A549 (cell line): Measurements from ENCODE around the gene TEAD2.

Experiments used
- CHD2 ChIP-seq: fragments of 150-350 bp; IDR thresholded peaks from 2 replicates; pipeline ENCODE4 v1.6.1; 2014; ENCODE audit warnings: low read length; ENCODE audit not compliant: partially characterized antibody
- EP300 ChIP-seq, 2 experiments: fragments of >200 bp; sonication (Bioruptor Twin); formaldehyde crosslinking; IDR thresholded peaks; 2 replicates in 1 of 2; 3 replicates in 1 of 2; pipeline ENCODE4 v1.6.1; 2016 to 2017
- FOSL2 ChIP-seq, 2 experiments: fragments of 450-650 bp in 1 of 2; fragments of >200 bp in 1 of 2; sonication (Bioruptor Twin) in 1 of 2; formaldehyde crosslinking; IDR thresholded peaks; 2 replicates each; pipeline versions ENCODE4 v1.5.0 to v1.6.1; 2016 to 2020; ENCODE audit warnings: mild to moderate bottlenecking in 1 of 2, moderate library complexity in 1 of 2
- KDM5A ChIP-seq: fragments of 200-600 bp; sonication (generic); IDR thresholded peaks from 2 replicates; pipeline ENCODE4 v1.6.1; 2016; ENCODE audit warnings: antibody characterized with exemption, mild to moderate bottlenecking
- MAFK ChIP-seq: fragments of 450-650 bp; IDR thresholded peaks from 2 replicates; pipeline ENCODE4 v1.6.1; 2014; ENCODE audit not compliant: partially characterized antibody
- NR3C1 ChIP-seq: fragments of >200 bp; sonication (Bioruptor Twin); formaldehyde crosslinking; IDR thresholded peaks from 3 replicates; pipeline ENCODE4 v1.6.1; 2017
- RARB ChIP-seq: fragments of 250-450 bp; sonication (Bioruptor Pico); IDR thresholded peaks from 2 replicates; pipeline ENCODE4 v1.8.0; 2021; ENCODE audit warnings: mild to moderate bottlenecking, moderate library complexity
- RCOR1 ChIP-seq: fragments of 150-350 bp; IDR thresholded peaks from 2 replicates; pipeline ENCODE4 v1.6.1; 2014; ENCODE audit warnings: antibody characterized with exemption, low read length, low read depth
- REST ChIP-seq: fragments of 200-600 bp; sonication (generic); IDR thresholded peaks from 2 replicates; pipeline ENCODE4 v1.6.1; 2016; ENCODE audit warnings: antibody characterized with exemption, mild to moderate bottlenecking, moderate library complexity
- SREBF2 ChIP-seq: fragments of 450-650 bp; IDR thresholded peaks from 2 replicates; pipeline ENCODE4 v1.6.1; 2014; ENCODE audit warnings: mild to moderate bottlenecking, moderate library complexity
- ZFP36 ChIP-seq: fragments of 450-650 bp; IDR thresholded peaks from 2 replicates; pipeline ENCODE4 v1.6.1; 2014; ENCODE audit warnings: borderline replicate concordance; ENCODE audit not compliant: partially characterized antibody
- TF ChIP-seq, protein P1 (sequence below): fragments of >200 bp; sonication (Bioruptor Twin); formaldehyde crosslinking; IDR thresholded peaks from 3 replicates; pipeline ENCODE4 v1.5.1; 2016
- TF ChIP-seq, protein P2 (sequence below): IDR thresholded peaks from 2 replicates; pipeline ENCODE4 v1.6.1; 2012
- TF ChIP-seq, protein P3 (sequence below): fragments of >200 bp; sonication (Bioruptor Twin); formaldehyde crosslinking; IDR thresholded peaks from 3 replicates; pipeline ENCODE4 v1.6.1; 2016

GRCh38 chr19:49297403-49297802, 64.8 kb downstream of the TEAD2 start:
- TF ChIP-seq RCOR1 (no peak), EP300 (IDR thresholded peaks at IDR 0.05) (no peak), REST (no peak), KDM5A (no peak), MAFK (no peak), ZFP36 (no peak), CHD2 (no peak), SREBF2 (no peak), RARB (no peak), NR3C1 (no peak), FOSL2 (IDR thresholded peaks at IDR 0.05) (no peak), FOSL2 (CRISPR knock-in tag; IDR thresholded peaks at IDR 0.05) (no peak)
- TF ChIP-seq, protein P1, sequence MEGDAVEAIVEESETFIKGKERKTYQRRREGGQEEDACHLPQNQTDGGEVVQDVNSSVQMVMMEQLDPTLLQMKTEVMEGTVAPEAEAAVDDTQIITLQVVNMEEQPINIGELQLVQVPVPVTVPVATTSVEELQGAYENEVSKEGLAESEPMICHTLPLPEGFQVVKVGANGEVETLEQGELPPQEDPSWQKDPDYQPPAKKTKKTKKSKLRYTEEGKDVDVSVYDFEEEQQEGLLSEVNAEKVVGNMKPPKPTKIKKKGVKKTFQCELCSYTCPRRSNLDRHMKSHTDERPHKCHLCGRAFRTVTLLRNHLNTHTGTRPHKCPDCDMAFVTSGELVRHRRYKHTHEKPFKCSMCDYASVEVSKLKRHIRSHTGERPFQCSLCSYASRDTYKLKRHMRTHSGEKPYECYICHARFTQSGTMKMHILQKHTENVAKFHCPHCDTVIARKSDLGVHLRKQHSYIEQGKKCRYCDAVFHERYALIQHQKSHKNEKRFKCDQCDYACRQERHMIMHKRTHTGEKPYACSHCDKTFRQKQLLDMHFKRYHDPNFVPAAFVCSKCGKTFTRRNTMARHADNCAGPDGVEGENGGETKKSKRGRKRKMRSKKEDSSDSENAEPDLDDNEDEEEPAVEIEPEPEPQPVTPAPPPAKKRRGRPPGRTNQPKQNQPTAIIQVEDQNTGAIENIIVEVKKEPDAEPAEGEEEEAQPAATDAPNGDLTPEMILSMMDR, result no peak
- TF ChIP-seq, protein P2, sequence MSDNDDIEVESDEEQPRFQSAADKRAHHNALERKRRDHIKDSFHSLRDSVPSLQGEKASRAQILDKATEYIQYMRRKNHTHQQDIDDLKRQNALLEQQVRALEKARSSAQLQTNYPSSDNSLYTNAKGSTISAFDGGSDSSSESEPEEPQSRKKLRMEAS, result no peak
- TF ChIP-seq, protein P3, sequence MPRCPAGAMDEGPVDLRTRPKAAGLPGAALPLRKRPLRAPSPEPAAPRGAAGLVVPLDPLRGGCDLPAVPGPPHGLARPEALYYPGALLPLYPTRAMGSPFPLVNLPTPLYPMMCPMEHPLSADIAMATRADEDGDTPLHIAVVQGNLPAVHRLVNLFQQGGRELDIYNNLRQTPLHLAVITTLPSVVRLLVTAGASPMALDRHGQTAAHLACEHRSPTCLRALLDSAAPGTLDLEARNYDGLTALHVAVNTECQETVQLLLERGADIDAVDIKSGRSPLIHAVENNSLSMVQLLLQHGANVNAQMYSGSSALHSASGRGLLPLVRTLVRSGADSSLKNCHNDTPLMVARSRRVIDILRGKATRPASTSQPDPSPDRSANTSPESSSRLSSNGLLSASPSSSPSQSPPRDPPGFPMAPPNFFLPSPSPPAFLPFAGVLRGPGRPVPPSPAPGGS, result no peak
